ENCODE results near the gene ERN1. TPM values are rescaled to one million over a fixed set of nuclear protein-coding genes. Genes with fewer than 3 reads are reported as not detected.
"Not testable (repeated sequence)": the region's sequence is repeated elsewhere in the genome, so short reads cannot be mapped to it uniquely, and the experiment has no call there.

The ERN1 gene
- total and polyA plus RNA-seq, 3 experiments from 2014 or later = 24.7 to 92.1 (median 25.5) TPM

GRCh38 chr17:64123114-64123513 is 6.8 kb downstream of the ERN1 start:
- Mint-ChIP-seq H3K27me3 (no peaks in the 10 kb centered on the region), H3K27ac (peak overlapping the region in 5 of 8 donors; percentile 40 to 85 (median 69)), H3K4me1 (peaks cover 67 to 88% (median 85%) of the 10 kb centered on the region in 3 donors), H3K4me3 (peak overlapping the region in 2 of 7 donors; percentile 6 to 44), H3K36me3 (peaks cover 12 to 33% (median 19%) of the 10 kb centered on the region in 3 donors), H3K9me3 (no peaks in the 10 kb centered on the region)
- Histone ChIP-seq H3K36me3 (ENCODE audit: insufficient read depth, low read length) (peaks cover 3% of the 10 kb centered on the region), H3K27ac (ENCODE audit: low read depth, low read length) (no peak overlapping the region), H3K4me3 (ENCODE audit: low read length) (no peak overlapping the region), H3K4me1 (ENCODE audit: insufficient read depth, low read length) (peaks cover 42% of the 10 kb centered on the region), H3K9me3 (ENCODE audit: low read length) (no peaks in the 10 kb centered on the region), H3K27me3 (ENCODE audit: insufficient read depth, low read length, poor library complexity, severe bottlenecking) (no peaks in the 10 kb centered on the region)
- CTCF ChIA-PET = interaction anchor here (1.3 to 3.0 kb wide), 3 partner anchors 10 to 132 kb away, joined by 3 to 16 read pairs (median 9); no protein-coding TSS in a partner anchor
- POLR2A ChIA-PET = no interaction called here
- DNase-seq = no peak

GRCh38 chr17:64120972-64121786 is 8.8 kb downstream of the ERN1 start:
- Mint-ChIP-seq H3K27ac (peak overlapping the region; percentile 68 to 97 (median 89)), H3K4me3 (peak overlapping the region; percentile 61 to 87 (median 79)), H3K4me1 (peaks cover 64 to 88% (median 84%) of the 10 kb centered on the region in 3 donors), H3K36me3 (peaks cover 12 to 33% (median 23%) of the 10 kb centered on the region in 3 donors)
- DNase-seq; H3K27me3 ChIP-seq (ENCODE audit: insufficient read depth, low read length, poor library complexity, severe bottlenecking); H3K36me3 ChIP-seq (ENCODE audit: insufficient read depth, low read length); H3K27me3 Mint-ChIP-seq; H3K9me3 ChIP-seq (ENCODE audit: low read length); H3K4me3 ChIP-seq (ENCODE audit: low read length); H3K27ac ChIP-seq (ENCODE audit: low read depth, low read length); H3K9me3 Mint-ChIP-seq: not testable (repeated sequence)
- CTCF ChIA-PET = interaction anchor here (1.6 to 3.0 kb wide), 4 partner anchors 12 to 202 kb away, joined by 4 to 16 read pairs (median 5); no protein-coding TSS in a partner anchor
- POLR2A ChIA-PET = interaction anchor here (0.5 kb wide), 1 partner anchor 103 kb away, joined by 3 read pairs; no protein-coding TSS in a partner anchor
- peaks cover 36% of the 10 kb centered on the region for H3K4me1 ChIP-seq (ENCODE audit: insufficient read depth, low read length)

GRCh38 chr17:64120159-64120810 is 9.7 kb downstream of the ERN1 start:
- no peaks in the 10 kb centered on the region for H3K9me3 ChIP-seq (ENCODE audit: low read length)
- DNase-seq = no peak
- peaks cover 12 to 34% (median 27%) of the 10 kb centered on the region in 3 donors for H3K36me3 Mint-ChIP-seq
- no peak overlapping the region for H3K4me3 ChIP-seq (ENCODE audit: low read length)
- H3K27me3 Mint-ChIP-seq = no peaks in the 10 kb centered on the region
- peak overlapping the region; percentile 37 to 87 (median 79) for H3K4me3 Mint-ChIP-seq
- no peaks in the 10 kb centered on the region for H3K9me3 Mint-ChIP-seq
- ChIA-PET POLR2A (no interaction called here), CTCF (interaction anchor here (1.6 to 3.0 kb wide), 3 partner anchors 13 to 201 kb away, joined by 4 to 16 read pairs (median 5); no protein-coding TSS in a partner anchor)
- H3K4me1 Mint-ChIP-seq = peaks cover 65 to 88% (median 84%) of the 10 kb centered on the region in 3 donors
- H3K27me3 ChIP-seq (ENCODE audit: insufficient read depth, low read length, poor library complexity, severe bottlenecking) = no peaks in the 10 kb centered on the region
- H3K27ac Mint-ChIP-seq = peak overlapping the region; percentile 11 to 97 (median 89)
- H3K4me1 ChIP-seq (ENCODE audit: insufficient read depth, low read length) = peaks cover 43% of the 10 kb centered on the region
- no peak overlapping the region for H3K27ac ChIP-seq (ENCODE audit: low read depth, low read length)
- H3K36me3 ChIP-seq (ENCODE audit: insufficient read depth, low read length) = peaks cover 3% of the 10 kb centered on the region

- no peaks in the 10 kb centered on the region for H3K9me3 Mint-ChIP-seq
- DNase-seq = no peak
- H3K4me3 ChIP-seq (ENCODE audit: low read length) = no peak overlapping the region
- no peaks in the 10 kb centered on the region for H3K27me3 ChIP-seq (ENCODE audit: insufficient read depth, low read length, poor library complexity, severe bottlenecking)
- H3K4me1 Mint-ChIP-seq = peaks cover 62 to 82% (median 79%) of the 10 kb centered on the region in 3 donors
- ChIA-PET POLR2A (no interaction called here), CTCF (interaction anchor here (1.1 to 1.9 kb wide), 2 partner anchors 15 to 89 kb away, joined by 3 to 7 read pairs; no protein-coding TSS in a partner anchor)
- H3K4me1 ChIP-seq (ENCODE audit: insufficient read depth, low read length) = peaks cover 53% of the 10 kb centered on the region
- no peaks in the 10 kb centered on the region for H3K9me3 ChIP-seq (ENCODE audit: low read length)
- H3K36me3 Mint-ChIP-seq = peaks cover 0 to 34% (median 15%) of the 10 kb centered on the region in 3 donors
- H3K4me3 Mint-ChIP-seq = peak overlapping the region in 2 of 7 donors; percentile 32 to 70
- no peaks in the 10 kb centered on the region for H3K27me3 Mint-ChIP-seq
- H3K27ac Mint-ChIP-seq = peak overlapping the region in 6 of 8 donors; percentile 4 to 68 (median 48)
- H3K27ac ChIP-seq (ENCODE audit: low read depth, low read length) = no peak overlapping the region
- H3K36me3 ChIP-seq (ENCODE audit: insufficient read depth, low read length) = no peaks in the 10 kb centered on the region
Observed at GRCh38 chr17:64117981-64118979, 11.7 kb downstream of the ERN1 start.

GRCh38 chr17:64115822-64116534 is 14.0 kb downstream of the ERN1 start:
- no peak for DNase-seq
- Mint-ChIP-seq H3K27me3 (no peaks in the 10 kb centered on the region), H3K36me3 (peaks cover 0 to 36% (median 12%) of the 10 kb centered on the region in 3 donors), H3K4me1 (peaks cover 58 to 85% (median 71%) of the 10 kb centered on the region in 3 donors), H3K9me3 (no peaks in the 10 kb centered on the region), H3K27ac (peak overlapping the region in 7 of 8 donors; percentile 11 to 81 (median 51)), H3K4me3 (peak overlapping the region in 6 of 7 donors; percentile 2 to 58 (median 35))
- H3K27me3 ChIP-seq (ENCODE audit: insufficient read depth, low read length, poor library complexity, severe bottlenecking) = no peaks in the 10 kb centered on the region
- ChIA-PET CTCF (interaction anchor here (1.3 to 1.7 kb wide), 2 partner anchors 18 to 87 kb away, joined by 5 to 6 read pairs; no protein-coding TSS in a partner anchor), POLR2A (interaction anchor here (0.6 kb wide), 1 partner anchor 122 kb away, joined by 6 read pairs; no protein-coding TSS in a partner anchor)
- no peaks in the 10 kb centered on the region for H3K9me3 ChIP-seq (ENCODE audit: low read length)
- H3K4me3 ChIP-seq (ENCODE audit: low read length) = no peak overlapping the region
- no peaks in the 10 kb centered on the region for H3K36me3 ChIP-seq (ENCODE audit: insufficient read depth, low read length)
- H3K4me1 ChIP-seq (ENCODE audit: insufficient read depth, low read length) = peaks cover 54% of the 10 kb centered on the region
- H3K27ac ChIP-seq (ENCODE audit: low read depth, low read length) = no peak overlapping the region

GRCh38 chr17:64115043-64115698 is 14.8 kb downstream of the ERN1 start:
- Mint-ChIP-seq H3K27me3 (no peaks in the 10 kb centered on the region), H3K4me1 (peaks cover 56 to 85% (median 71%) of the 10 kb centered on the region in 3 donors), H3K27ac (peak overlapping the region in 6 of 8 donors; percentile 12 to 78 (median 64)), H3K36me3 (peaks cover 4 to 36% (median 14%) of the 10 kb centered on the region in 3 donors), H3K9me3 (no peaks in the 10 kb centered on the region), H3K4me3 (peak overlapping the region in 4 of 7 donors; percentile 3 to 65 (median 50))
- no peak for DNase-seq
- Histone ChIP-seq H3K36me3 (ENCODE audit: insufficient read depth, low read length) (no peaks in the 10 kb centered on the region), H3K27ac (ENCODE audit: low read depth, low read length) (no peak overlapping the region), H3K4me1 (ENCODE audit: insufficient read depth, low read length) (peaks cover 46% of the 10 kb centered on the region), H3K9me3 (ENCODE audit: low read length) (no peaks in the 10 kb centered on the region), H3K4me3 (ENCODE audit: low read length) (no peak overlapping the region), H3K27me3 (ENCODE audit: insufficient read depth, low read length, poor library complexity, severe bottlenecking) (no peaks in the 10 kb centered on the region)
- CTCF ChIA-PET = interaction anchor here (1.3 to 1.7 kb wide), 2 partner anchors 18 to 86 kb away, joined by 5 to 6 read pairs; no protein-coding TSS in a partner anchor
- POLR2A ChIA-PET = interaction anchor here (0.6 kb wide), 1 partner anchor 121 kb away, joined by 6 read pairs; no protein-coding TSS in a partner anchor
